Liver (tissue), 9 donors: ENCODE measurements around the gene SKAP1. TPM values are rescaled to one million over a fixed set of nuclear protein-coding genes. Genes with fewer than 3 reads are reported as not detected.
A peak's percentile ranks its signal among the peaks of the same experiment; 100 is the strongest.

Experiments used
- DNase-seq: peaks from one replicate; pipeline ENCODE4 v3.0.0-alpha.2; 2017; ENCODE audit warnings: low spot score
- H3K27ac ChIP-seq, 2 donors: one replicate each; pipeline ENCODE4 v1.7.0; 2013; ENCODE audit warnings: inconsistent platforms in 2 of 2, low read length in 2 of 2, control low read depth in 1 of 2, low read depth in 1 of 2, mild to moderate bottlenecking in 1 of 2
- H3K27me3 ChIP-seq, 4 donors: one replicate each; pipeline versions ENCODE4 v1.6.1 to v1.7.0; 2013; ENCODE audit warnings: low read length in 3 of 4, inconsistent platforms in 1 of 4, mild to moderate bottlenecking in 1 of 4, moderate library complexity in 1 of 4; ENCODE audit not compliant: control insufficient read depth in 4 of 4, insufficient read depth in 4 of 4
- H3K36me3 ChIP-seq, 4 donors: one replicate each; pipeline versions ENCODE4 v1.6.1 to v1.7.0; 2013; ENCODE audit warnings: low read length in 3 of 4, mild to moderate bottlenecking in 3 of 4, low read depth in 1 of 4, moderate library complexity in 1 of 4; ENCODE audit not compliant: control insufficient read depth in 4 of 4, insufficient read depth in 3 of 4
- H3K4me1 ChIP-seq, 4 donors: one replicate each; pipeline versions ENCODE4 v1.6.1 to v1.7.0; 2013; ENCODE audit warnings: low read length in 3 of 4, mild to moderate bottlenecking in 3 of 4, moderate library complexity in 1 of 4; ENCODE audit not compliant: control insufficient read depth in 4 of 4, insufficient read depth in 4 of 4
- H3K4me3 ChIP-seq, 3 donors: one replicate each; pipeline versions ENCODE4 v1.6.1 to v1.7.0; 2013; ENCODE audit warnings: low read length in 3 of 3, control low read depth in 1 of 3, low read depth in 1 of 3, mild to moderate bottlenecking in 1 of 3
- H3K9ac ChIP-seq, 2 donors: one replicate each; pipeline ENCODE4 v1.7.0; 2013; ENCODE audit warnings: low read length in 2 of 2, mild to moderate bottlenecking in 2 of 2, moderate library complexity in 2 of 2, control low read depth in 1 of 2, low read depth in 1 of 2
- H3K9me3 ChIP-seq, 4 donors: one replicate each; pipeline versions ENCODE4 v1.6.1 to v1.7.0; 2013; ENCODE audit warnings: low read length in 3 of 4; ENCODE audit not compliant: control insufficient read depth in 4 of 4
- CTCF ChIP-seq: fragments of 150-350 bp; IDR thresholded peaks from 2 replicates; pipeline ENCODE4 v1.5.1; 2017; ENCODE audit warnings: improper control_type of control experiment, low read depth, low read length; ENCODE audit not compliant: missing input control
- EGR1 ChIP-seq, 2 donors: IDR thresholded peaks; 2 replicates each; pipeline ENCODE4 v1.6.1; 2016 to 2018; ENCODE audit warnings: antibody characterized with exemption in 2 of 2, low read depth in 2 of 2
- FOXA1 ChIP-seq: IDR thresholded peaks from 2 replicates; pipeline ENCODE4 v1.6.1; 2016; ENCODE audit warnings: antibody characterized with exemption
- FOXA2 ChIP-seq: IDR thresholded peaks from 2 replicates; pipeline ENCODE4 v1.6.1; 2016; ENCODE audit warnings: antibody characterized with exemption
- GABPA ChIP-seq, 2 donors: IDR thresholded peaks in 1 of 2; conservative IDR thresholded peaks in 1 of 2; 2 replicates each; pipeline ENCODE4 v1.6.1; 2016; ENCODE audit warnings: antibody characterized with exemption in 2 of 2, mild to moderate bottlenecking in 1 of 2, moderate library complexity in 1 of 2
- HNF4A ChIP-seq, 2 donors: conservative IDR thresholded peaks; 2 replicates each; pipeline ENCODE4 v1.6.1; 2016; ENCODE audit warnings: antibody characterized with exemption in 2 of 2, mild to moderate bottlenecking in 2 of 2
- HNF4G ChIP-seq: IDR thresholded peaks from 2 replicates; pipeline ENCODE4 v1.6.1; 2016; ENCODE audit warnings: antibody characterized with exemption
- NR2F2 ChIP-seq: IDR thresholded peaks from 2 replicates; pipeline ENCODE4 v1.6.1; 2016; ENCODE audit warnings: antibody characterized with exemption
- RAD21 ChIP-seq, 2 donors: IDR thresholded peaks; 2 replicates each; pipeline ENCODE4 v1.6.1; 2016; ENCODE audit warnings: antibody characterized with exemption in 2 of 2, mild to moderate bottlenecking in 2 of 2
- RXRA ChIP-seq, 2 donors: IDR thresholded peaks; 2 replicates each; pipeline ENCODE4 v1.6.1; 2017 to 2018; ENCODE audit warnings: antibody characterized with exemption in 2 of 2, mild to moderate bottlenecking in 1 of 2
- SP1 ChIP-seq: IDR thresholded peaks from 2 replicates; pipeline ENCODE4 v1.6.1; 2018; ENCODE audit warnings: antibody characterized with exemption, mild to moderate bottlenecking
- TAF1 ChIP-seq: conservative IDR thresholded peaks from 2 replicates; pipeline ENCODE4 v1.6.1; 2016; ENCODE audit warnings: antibody characterized with exemption, mild to moderate bottlenecking
- YY1 ChIP-seq: IDR thresholded peaks from 2 replicates; pipeline ENCODE4 v1.6.1; 2016; ENCODE audit warnings: antibody characterized with exemption, mild to moderate bottlenecking
- ZBTB33 ChIP-seq: IDR thresholded peaks from 2 replicates; pipeline ENCODE4 v1.6.1; 2016; ENCODE audit warnings: antibody characterized with exemption
- WGBS: extraction: QIAGEN DNeasy Blood & Tissue Kit; methylation state at CpG from one replicate; pipeline ENCODE4 v1.1.7; 2013; 5-methylcytosine and 5-hydroxymethylcytosine counted together
- polyA plus RNA-seq, 2 donors: library from polyadenylated mRNA; stranded (reverse) in 1 of 2; unstranded in 1 of 2; fragments of 200-250 nt in 1 of 2; fragments of >200 nt in 1 of 2; fragmentation: Nextera tagmentation in 1 of 2; extraction: Ambion mirVana in 1 of 2; gene quantifications; one replicate each; pipeline versions ENCODE4 v1.2.1 to v1.2.3, GENCODE V29; 2013 to 2015
- total RNA-seq, 2 donors: library from RNA; depleted of rRNA; stranded (reverse); fragments of >200 nt; gene quantifications; one replicate each; pipeline ENCODE4 v1.2.3, GENCODE V29; 2014
- TF ChIP-seq, protein P1 (sequence below): IDR thresholded peaks from 2 replicates; pipeline ENCODE4 v1.6.1; 2016; ENCODE audit warnings: antibody characterized with exemption
- donor health status: healthy.
- donor health status: healthy.
- donor health status: healthy.
- donor health status: healthy.
- donor health status: healthy.

Gene SKAP1
- total and polyA plus RNA-seq, 4 donors = 2.5 to 20.8 (median 11.3) TPM

GRCh38 chr17:48134912-48135480 is 295.0 kb downstream of the SKAP1 start:
- peaks cover 0 to 2% (median 0%) of the 10 kb centered on the region in 4 donors for H3K36me3 ChIP-seq
- peak in 1 of 2 donors; percentile 21 for TF ChIP-seq RAD21 (IDR thresholded peaks at IDR 0.05)
- TF ChIP-seq RXRA (IDR thresholded peaks at IDR 0.05) = no peak
- no peak for TF ChIP-seq FOXA1
- TF ChIP-seq FOXA2 = no peak
- WGBS = 92% methylated on average over 3 of the region's 3 CpGs
- H3K4me3 ChIP-seq = no peak overlapping the region
- no peaks in the 10 kb centered on the region for H3K9me3 ChIP-seq
- H3K4me1 ChIP-seq = no peaks in the 10 kb centered on the region
- no peaks in the 10 kb centered on the region for H3K27me3 ChIP-seq
- H3K9ac ChIP-seq = no peak overlapping the region
- DNase-seq = no peak
- no peak overlapping the region for H3K27ac ChIP-seq

- Histone ChIP-seq H3K36me3 (peaks cover 0 to 2% (median 0%) of the 10 kb centered on the region in 4 donors), H3K9ac (no peak overlapping the region), H3K4me3 (no peak overlapping the region), H3K9me3 (no peaks in the 10 kb centered on the region), H3K4me1 (no peaks in the 10 kb centered on the region), H3K27me3 (no peaks in the 10 kb centered on the region), H3K27ac (no peak overlapping the region)
- TF ChIP-seq TAF1 (no peak), EGR1 (IDR thresholded peaks at IDR 0.05; ENCODE audit: low read depth in 2 of 2) (no peak), GABPA (IDR thresholded peaks at IDR 0.05 in 1 of 2, conservative IDR thresholded peaks at IDR 0.05 in 1 of 2) (no peak), RXRA (IDR thresholded peaks at IDR 0.05) (no peak), SP1 (no peak), YY1 (no peak), HNF4G (no peak), HNF4A (conservative IDR thresholded peaks at IDR 0.05) (no peak), ZBTB33 (no peak), NR2F2 (no peak), CTCF (no peak), FOXA1 (no peak), FOXA2 (no peak)
- TF ChIP-seq, protein P1, sequence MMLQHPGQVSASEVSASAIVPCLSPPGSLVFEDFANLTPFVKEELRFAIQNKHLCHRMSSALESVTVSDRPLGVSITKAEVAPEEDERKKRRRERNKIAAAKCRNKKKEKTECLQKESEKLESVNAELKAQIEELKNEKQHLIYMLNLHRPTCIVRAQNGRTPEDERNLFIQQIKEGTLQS = no peak
- WGBS = 83% methylated on average over 5 of the region's 5 CpGs
- DNase-seq = no peak
These were observed 297.6 kb downstream of the SKAP1 start for GRCh38 chr17:48132385-48132784.
